ENCODE results near the gene CS.

CS gene

DNA sequence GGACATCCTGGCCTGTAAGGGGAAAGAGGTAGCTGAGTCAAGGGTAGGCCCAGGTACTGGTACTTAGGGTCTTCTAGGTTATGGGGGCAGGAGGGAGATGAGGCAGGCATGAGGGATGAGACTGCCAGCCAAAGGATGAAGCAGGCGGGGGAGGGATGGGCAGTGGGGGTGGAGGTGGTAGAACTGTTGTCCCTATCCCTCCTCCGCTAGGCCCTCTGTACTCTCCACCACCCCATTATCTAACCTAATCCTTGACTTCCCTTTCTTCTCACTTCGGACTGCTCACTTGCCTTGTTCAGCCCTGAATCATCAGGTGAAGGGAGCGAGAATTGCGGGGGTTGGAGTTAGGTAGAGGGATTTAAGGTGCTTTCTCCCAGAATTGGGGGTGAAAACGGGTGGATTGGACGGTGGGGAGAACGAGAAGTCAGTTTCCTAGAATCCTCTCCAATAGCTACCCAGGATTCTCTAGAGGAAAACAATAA, 33.1 kb upstream of the CS start:
- ATAC-seq, result peak; percentile 9
- no peak for TF ChIP-seq TOX (CRISPR knock-in tag; IDR thresholded peaks at IDR 0.05; ENCODE audit: borderline replicate concordance)
- TF ChIP-seq OSR1 (CRISPR knock-in tag; IDR thresholded peaks at IDR 0.05), result no peak
- TF ChIP-seq, protein P1, sequence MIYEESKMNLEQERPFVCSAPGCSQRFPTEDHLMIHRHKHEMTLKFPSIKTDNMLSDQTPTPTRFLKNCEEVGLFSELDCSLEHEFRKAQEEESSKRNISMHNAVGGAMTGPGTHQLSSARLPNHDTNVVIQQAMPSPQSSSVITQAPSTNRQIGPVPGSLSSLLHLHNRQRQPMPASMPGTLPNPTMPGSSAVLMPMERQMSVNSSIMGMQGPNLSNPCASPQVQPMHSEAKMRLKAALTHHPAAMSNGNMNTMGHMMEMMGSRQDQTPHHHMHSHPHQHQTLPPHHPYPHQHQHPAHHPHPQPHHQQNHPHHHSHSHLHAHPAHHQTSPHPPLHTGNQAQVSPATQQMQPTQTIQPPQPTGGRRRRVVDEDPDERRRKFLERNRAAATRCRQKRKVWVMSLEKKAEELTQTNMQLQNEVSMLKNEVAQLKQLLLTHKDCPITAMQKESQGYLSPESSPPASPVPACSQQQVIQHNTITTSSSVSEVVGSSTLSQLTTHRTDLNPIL (CRISPR knock-in tag; IDR thresholded peaks at IDR 0.05; ENCODE audit: low read depth), result no peak
- TF ChIP-seq, protein P2, sequence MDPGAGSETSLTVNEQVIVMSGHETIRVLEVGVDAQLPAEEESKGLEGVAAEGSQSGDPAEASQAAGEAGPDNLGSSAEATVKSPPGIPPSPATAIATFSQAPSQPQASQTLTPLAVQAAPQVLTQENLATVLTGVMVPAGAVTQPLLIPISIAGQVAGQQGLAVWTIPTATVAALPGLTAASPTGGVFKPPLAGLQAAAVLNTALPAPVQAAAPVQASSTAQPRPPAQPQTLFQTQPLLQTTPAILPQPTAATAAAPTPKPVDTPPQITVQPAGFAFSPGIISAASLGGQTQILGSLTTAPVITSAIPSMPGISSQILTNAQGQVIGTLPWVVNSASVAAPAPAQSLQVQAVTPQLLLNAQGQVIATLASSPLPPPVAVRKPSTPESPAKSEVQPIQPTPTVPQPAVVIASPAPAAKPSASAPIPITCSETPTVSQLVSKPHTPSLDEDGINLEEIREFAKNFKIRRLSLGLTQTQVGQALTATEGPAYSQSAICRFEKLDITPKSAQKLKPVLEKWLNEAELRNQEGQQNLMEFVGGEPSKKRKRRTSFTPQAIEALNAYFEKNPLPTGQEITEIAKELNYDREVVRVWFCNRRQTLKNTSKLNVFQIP (CRISPR knock-in tag; IDR thresholded peaks at IDR 0.05; ENCODE audit: borderline replicate concordance, low read depth), result no peak
- TF ChIP-seq SNAI2 (CRISPR knock-in tag; IDR thresholded peaks at IDR 0.05), result no peak
- TF ChIP-seq ISL1 (CRISPR knock-in tag; IDR thresholded peaks at IDR 0.05), result no peak
- TF ChIP-seq ZFP30 (CRISPR knock-in tag; IDR thresholded peaks at IDR 0.05), result no peak
- no peak for TF ChIP-seq ZNF565 (CRISPR knock-in tag; conservative IDR thresholded peaks at IDR 0.05; ENCODE audit: low read depth)
- no peak for TF ChIP-seq ESRRG (CRISPR knock-in tag; IDR thresholded peaks at IDR 0.05)
- TF ChIP-seq, protein P3, sequence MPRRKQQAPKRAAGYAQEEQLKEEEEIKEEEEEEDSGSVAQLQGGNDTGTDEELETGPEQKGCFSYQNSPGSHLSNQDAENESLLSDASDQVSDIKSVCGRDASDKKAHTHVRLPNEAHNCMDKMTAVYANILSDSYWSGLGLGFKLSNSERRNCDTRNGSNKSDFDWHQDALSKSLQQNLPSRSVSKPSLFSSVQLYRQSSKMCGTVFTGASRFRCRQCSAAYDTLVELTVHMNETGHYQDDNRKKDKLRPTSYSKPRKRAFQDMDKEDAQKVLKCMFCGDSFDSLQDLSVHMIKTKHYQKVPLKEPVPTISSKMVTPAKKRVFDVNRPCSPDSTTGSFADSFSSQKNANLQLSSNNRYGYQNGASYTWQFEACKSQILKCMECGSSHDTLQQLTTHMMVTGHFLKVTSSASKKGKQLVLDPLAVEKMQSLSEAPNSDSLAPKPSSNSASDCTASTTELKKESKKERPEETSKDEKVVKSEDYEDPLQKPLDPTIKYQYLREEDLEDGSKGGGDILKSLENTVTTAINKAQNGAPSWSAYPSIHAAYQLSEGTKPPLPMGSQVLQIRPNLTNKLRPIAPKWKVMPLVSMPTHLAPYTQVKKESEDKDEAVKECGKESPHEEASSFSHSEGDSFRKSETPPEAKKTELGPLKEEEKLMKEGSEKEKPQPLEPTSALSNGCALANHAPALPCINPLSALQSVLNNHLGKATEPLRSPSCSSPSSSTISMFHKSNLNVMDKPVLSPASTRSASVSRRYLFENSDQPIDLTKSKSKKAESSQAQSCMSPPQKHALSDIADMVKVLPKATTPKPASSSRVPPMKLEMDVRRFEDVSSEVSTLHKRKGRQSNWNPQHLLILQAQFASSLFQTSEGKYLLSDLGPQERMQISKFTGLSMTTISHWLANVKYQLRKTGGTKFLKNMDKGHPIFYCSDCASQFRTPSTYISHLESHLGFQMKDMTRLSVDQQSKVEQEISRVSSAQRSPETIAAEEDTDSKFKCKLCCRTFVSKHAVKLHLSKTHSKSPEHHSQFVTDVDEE (CRISPR knock-in tag; IDR thresholded peaks at IDR 0.05), result no peak

DNA sequence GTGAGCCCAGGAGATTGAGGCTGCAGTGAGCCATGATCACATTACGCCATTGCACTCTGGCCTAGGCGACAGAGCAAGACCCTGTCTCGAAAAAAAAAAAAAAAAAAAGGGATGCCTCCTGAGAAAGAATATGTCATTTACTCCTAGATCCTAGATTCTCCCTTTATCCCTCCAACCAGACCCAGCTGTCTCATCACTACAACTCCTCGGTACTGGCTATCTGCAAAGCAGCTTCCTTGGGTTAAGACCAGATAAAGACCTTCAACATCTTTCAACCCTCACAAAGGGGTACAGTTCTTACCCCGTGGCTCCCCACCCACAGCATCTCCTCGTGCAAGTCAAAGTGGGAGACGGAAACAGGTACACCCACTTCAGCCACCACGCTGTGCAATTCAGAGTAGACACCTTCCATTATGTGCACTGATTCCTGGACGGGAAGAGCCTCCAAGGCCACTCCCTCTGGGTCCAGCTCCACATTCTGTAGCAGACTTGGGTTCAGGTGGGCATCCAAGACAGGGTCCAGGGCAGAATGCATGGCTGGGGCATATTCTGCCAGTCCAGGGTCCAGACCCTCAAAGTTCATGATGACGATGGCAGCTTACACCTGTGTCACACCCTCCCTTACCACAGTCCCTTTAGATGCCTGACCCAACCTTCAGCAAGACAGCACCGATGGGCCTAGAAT, 32.5 kb upstream of the CS start:
- ATAC-seq, result no peak

DNA sequence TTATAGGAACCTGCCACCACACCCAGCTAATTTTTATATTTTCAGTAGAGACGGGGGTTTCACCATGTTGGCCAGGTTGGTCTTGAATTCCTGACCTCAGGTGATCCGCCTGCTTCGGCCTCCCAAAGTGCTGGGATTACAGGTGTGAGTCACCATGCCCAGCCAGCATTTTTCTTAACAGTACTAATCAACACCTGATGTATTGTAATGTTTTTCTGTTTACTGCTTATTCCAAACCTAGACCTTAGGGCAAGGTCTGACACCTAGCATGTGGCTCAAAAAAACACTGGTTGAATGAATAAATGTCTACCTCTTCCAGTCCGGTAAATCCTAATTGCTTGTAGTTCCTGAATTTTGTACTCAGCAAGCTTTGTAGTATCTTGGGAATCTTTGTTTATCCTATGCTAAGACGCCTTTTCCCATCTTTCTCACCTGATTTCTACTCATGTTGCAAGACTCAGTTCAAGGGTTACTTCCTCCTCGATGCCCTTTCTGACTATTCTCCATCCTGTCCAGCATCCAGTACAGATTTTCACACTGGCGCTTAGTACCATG, 30.9 kb upstream of the CS start:
- no peak for TF ChIP-seq ZFP3 (CRISPR knock-in tag; IDR thresholded peaks at IDR 0.05)
- no peak for TF ChIP-seq RARB (CRISPR knock-in tag; IDR thresholded peaks at IDR 0.05)
- TF ChIP-seq ZNF8 (CRISPR knock-in tag; IDR thresholded peaks at IDR 0.05), result no peak
- no peak for ATAC-seq

More for the DNA sequence above, 32.5 kb upstream of the CS start:
- no peak for TF ChIP-seq SNAI2 (CRISPR knock-in tag; IDR thresholded peaks at IDR 0.05)
- TF ChIP-seq ISL1 (CRISPR knock-in tag; IDR thresholded peaks at IDR 0.05), result no peak
- TF ChIP-seq ZFP3 (CRISPR knock-in tag; IDR thresholded peaks at IDR 0.05), result no peak
- no peak for TF ChIP-seq ZFP30 (CRISPR knock-in tag; IDR thresholded peaks at IDR 0.05)
- TF ChIP-seq RARB (CRISPR knock-in tag; IDR thresholded peaks at IDR 0.05), result no peak
- TF ChIP-seq ZNF70 (CRISPR knock-in tag; IDR thresholded peaks at IDR 0.05), result no peak
- no peak for TF ChIP-seq ARNTL (CRISPR knock-in tag; IDR thresholded peaks at IDR 0.05; ENCODE audit: borderline replicate concordance, low read depth)
- no peak for TF ChIP-seq ZNF8 (CRISPR knock-in tag; IDR thresholded peaks at IDR 0.05)

DNA sequence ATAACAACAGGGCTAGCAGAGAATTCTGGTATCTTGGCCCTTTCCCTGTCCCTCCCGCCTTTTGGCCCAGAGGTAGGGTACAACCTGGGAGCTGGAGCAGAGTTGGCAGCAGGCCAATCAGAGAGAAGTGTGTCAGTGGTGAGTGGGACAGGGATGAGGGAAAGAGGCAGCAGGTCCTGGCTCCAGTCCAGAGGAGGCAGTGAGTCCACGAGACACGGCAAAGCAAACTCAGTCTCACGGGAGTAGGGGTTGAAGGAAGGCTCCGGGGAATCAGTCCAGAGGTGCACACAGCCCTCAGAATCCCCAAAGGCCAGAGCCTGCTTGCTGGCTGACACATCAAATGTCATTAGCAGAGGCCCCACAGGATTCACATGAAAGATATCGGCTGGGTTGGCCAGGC, 26.4 kb upstream of the CS start:
- no peak for TF ChIP-seq TOX (CRISPR knock-in tag; IDR thresholded peaks at IDR 0.05; ENCODE audit: borderline replicate concordance)
- no peak for TF ChIP-seq CSDC2 (CRISPR knock-in tag; IDR thresholded peaks at IDR 0.05)
- no peak for ATAC-seq

DNA sequence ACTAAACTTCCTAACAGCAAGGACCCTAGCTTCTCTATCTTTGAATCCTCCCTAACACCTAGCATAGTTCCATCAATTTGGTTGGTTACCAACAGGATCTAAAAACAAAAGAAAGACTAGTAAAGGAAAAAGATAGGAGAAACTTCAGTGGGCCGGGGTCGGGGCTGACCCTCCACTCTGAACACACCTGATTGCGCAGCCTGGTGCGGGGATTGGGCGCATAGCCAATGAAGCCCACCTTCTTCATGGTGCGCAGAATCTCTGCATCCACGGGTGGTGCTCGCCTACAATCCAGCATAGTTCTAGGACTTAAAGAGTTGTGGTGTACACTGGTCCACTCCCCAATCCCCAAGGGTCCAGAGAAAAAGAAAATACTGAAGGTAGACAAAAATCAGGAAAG, 26.0 kb upstream of the CS start:
- ATAC-seq, result no peak

More for the DNA sequence above, 26.0 kb upstream of the CS start:
- TF ChIP-seq ZFP30 (CRISPR knock-in tag; IDR thresholded peaks at IDR 0.05) (no peak), ESRRG (CRISPR knock-in tag; IDR thresholded peaks at IDR 0.05) (no peak), CSDC2 (CRISPR knock-in tag; IDR thresholded peaks at IDR 0.05) (no peak), BACH2 (CRISPR knock-in tag; IDR thresholded peaks at IDR 0.05; ENCODE audit: borderline replicate concordance) (no peak), GLIS3 (CRISPR knock-in tag; IDR thresholded peaks at IDR 0.05) (no peak), ZNF565 (CRISPR knock-in tag; conservative IDR thresholded peaks at IDR 0.05; ENCODE audit: low read depth) (no peak), SNAI2 (CRISPR knock-in tag; IDR thresholded peaks at IDR 0.05) (no peak), OSR1 (CRISPR knock-in tag; IDR thresholded peaks at IDR 0.05) (no peak), ZC3H10 (CRISPR knock-in tag; IDR thresholded peaks at IDR 0.05) (no peak), ZNF8 (CRISPR knock-in tag; IDR thresholded peaks at IDR 0.05) (no peak)
- TF ChIP-seq, protein P4, sequence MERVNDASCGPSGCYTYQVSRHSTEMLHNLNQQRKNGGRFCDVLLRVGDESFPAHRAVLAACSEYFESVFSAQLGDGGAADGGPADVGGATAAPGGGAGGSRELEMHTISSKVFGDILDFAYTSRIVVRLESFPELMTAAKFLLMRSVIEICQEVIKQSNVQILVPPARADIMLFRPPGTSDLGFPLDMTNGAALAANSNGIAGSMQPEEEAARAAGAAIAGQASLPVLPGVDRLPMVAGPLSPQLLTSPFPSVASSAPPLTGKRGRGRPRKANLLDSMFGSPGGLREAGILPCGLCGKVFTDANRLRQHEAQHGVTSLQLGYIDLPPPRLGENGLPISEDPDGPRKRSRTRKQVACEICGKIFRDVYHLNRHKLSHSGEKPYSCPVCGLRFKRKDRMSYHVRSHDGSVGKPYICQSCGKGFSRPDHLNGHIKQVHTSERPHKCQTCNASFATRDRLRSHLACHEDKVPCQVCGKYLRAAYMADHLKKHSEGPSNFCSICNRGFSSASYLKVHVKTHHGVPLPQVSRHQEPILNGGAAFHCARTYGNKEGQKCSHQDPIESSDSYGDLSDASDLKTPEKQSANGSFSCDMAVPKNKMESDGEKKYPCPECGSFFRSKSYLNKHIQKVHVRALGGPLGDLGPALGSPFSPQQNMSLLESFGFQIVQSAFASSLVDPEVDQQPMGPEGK (CRISPR knock-in tag; IDR thresholded peaks at IDR 0.05; ENCODE audit: borderline replicate concordance), result no peak
- TF ChIP-seq, protein P2 (CRISPR knock-in tag; IDR thresholded peaks at IDR 0.05; ENCODE audit: borderline replicate concordance, low read depth), result no peak
- TF ChIP-seq, protein P3 (CRISPR knock-in tag; IDR thresholded peaks at IDR 0.05), result no peak

Data from SK-N-SH treated with all-trans-retinoic acid at 6 μM for 48 hours (cell line).